Measurements from ENCODE around the gene LYPD6B. TPM values are rescaled to one million over a fixed set of nuclear protein-coding genes. Genes with fewer than 3 reads are reported as not detected.

LYPD6B gene
- total and polyA plus RNA-seq, 9 donors = 0.17 to 17.0 (median 1.2) TPM; not detected in 2

- no peak for DNase-seq
- Histone ChIP-seq H3K36me3 (no peaks in the 10 kb centered on the region), H3K27ac (no peak overlapping the region), H3K9me3 (no peaks in the 10 kb centered on the region), H3K27me3 (no peaks in the 10 kb centered on the region), H3K4me1 (ENCODE audit: insufficient read depth) (no peaks in the 10 kb centered on the region), H3K4me3 (no peak overlapping the region)
- intact Hi-C loops (cut with DNase I) = no loop called here
- no peak for TF ChIP-seq CTCF (IDR thresholded peaks at IDR 0.05)
- no peak for TF ChIP-seq POLR2A (IDR thresholded peaks at IDR 0.05)
- no peak for TF ChIP-seq EP300 (IDR thresholded peaks at IDR 0.05)
- whole genome bisulfite sequencing, 3 donors = 77 to 88% (median 83%) methylated on average over 2 of the region's 2 CpGs
Observed at GRCh38 chr2:149112713-149113112, 74.2 kb downstream of the LYPD6B start.

- no peaks in the 10 kb centered on the region for H3K36me3 ChIP-seq
- intact Hi-C loops (cut with DNase I) = loop anchor here in 1 of 4 donors (5.0 kb wide), 1 partner anchor 697 kb away; no protein-coding TSS in a partner anchor
- DNase-seq = no peak
- H3K4me3 ChIP-seq = no peak overlapping the region
- no peaks in the 10 kb centered on the region for H3K4me1 ChIP-seq (ENCODE audit: insufficient read depth)
- H3K9me3 ChIP-seq = no peaks in the 10 kb centered on the region
- TF ChIP-seq POLR2A (IDR thresholded peaks at IDR 0.05) (no peak), EP300 (IDR thresholded peaks at IDR 0.05) (no peak), CTCF (IDR thresholded peaks at IDR 0.05) (no peak)
- WGBS, 3 donors = 89 to 94% (median 90%) methylated on average over 5 of the region's 5 CpGs
- H3K27ac ChIP-seq = no peak overlapping the region
- no peaks in the 10 kb centered on the region for H3K27me3 ChIP-seq
Observed at GRCh38 chr2:149115781-149116180, 77.3 kb downstream of the LYPD6B start.

GRCh38 chr2:149119368-149119767 is 80.9 kb downstream of the LYPD6B start:
- 37 to 55% (median 52%) methylated on average over 6 of the region's 6 CpGs for WGBS, 3 donors
- intact Hi-C loops (cut with DNase I) = loop anchor here in 1 of 4 donors (5.0 kb wide), 1 partner anchor 693 kb away; no protein-coding TSS in a partner anchor
- Histone ChIP-seq H3K4me3 (no peak overlapping the region), H3K36me3 (no peaks in the 10 kb centered on the region), H3K4me1 (ENCODE audit: insufficient read depth) (no peaks in the 10 kb centered on the region), H3K27ac (no peak overlapping the region), H3K27me3 (no peaks in the 10 kb centered on the region), H3K9me3 (no peaks in the 10 kb centered on the region)
- TF ChIP-seq EP300 (IDR thresholded peaks at IDR 0.05) (no peak), CTCF (IDR thresholded peaks at IDR 0.05) (no peak), POLR2A (IDR thresholded peaks at IDR 0.05) (no peak)
- no peak for DNase-seq

GRCh38 chr2:149122516-149122915 is 84.0 kb downstream of the LYPD6B start:
- intact Hi-C loops (cut with DNase I) = no loop called here
- H3K36me3 ChIP-seq = no peaks in the 10 kb centered on the region
- DNase-seq = no peak

More at GRCh38 chr2:149122516-149122915, 84.0 kb downstream of the LYPD6B start:
- H3K27ac ChIP-seq = no peak overlapping the region
- TF ChIP-seq EP300 (IDR thresholded peaks at IDR 0.05) = no peak
- no peak for TF ChIP-seq POLR2A (IDR thresholded peaks at IDR 0.05)
- TF ChIP-seq CTCF (IDR thresholded peaks at IDR 0.05) = no peak
- no peak overlapping the region for H3K4me3 ChIP-seq
- H3K27me3 ChIP-seq = no peaks in the 10 kb centered on the region
- WGBS, 3 donors = 85 to 91% (median 89%) methylated on average over 2 of the region's 2 CpGs
- no peaks in the 10 kb centered on the region for H3K9me3 ChIP-seq
- no peaks in the 10 kb centered on the region for H3K4me1 ChIP-seq (ENCODE audit: insufficient read depth)

Measured in ovary (tissue), 9 donors.